Measurements from ENCODE around the gene ZPR1.

GRCh38 chr11:116733969-116734508 lies 53.8 kb downstream of the ZPR1 start:
- no peak for TF ChIP-seq CTCF (IDR thresholded peaks at IDR 0.05; ENCODE audit: poor library complexity, severe bottlenecking)
- no peak for TF ChIP-seq RAD21 (conservative IDR thresholded peaks at IDR 0.05)
- TF ChIP-seq EP300 (conservative IDR thresholded peaks at IDR 0.05; ENCODE audit: poor library complexity, severe bottlenecking): no peak
- TF ChIP-seq POLR2AphosphoS5 (IDR thresholded peaks at IDR 0.05): no peak
- TF ChIP-seq SMC3 (conservative IDR thresholded peaks at IDR 0.05; ENCODE audit: poor library complexity): no peak
- TF ChIP-seq MXI1 (conservative IDR thresholded peaks at IDR 0.05; ENCODE audit: poor library complexity, severe bottlenecking): no peak
- no peak for TF ChIP-seq TAF1 (IDR thresholded peaks at IDR 0.05; ENCODE audit: low read depth)
- no peak for TF ChIP-seq EZH2 (IDR thresholded peaks at IDR 0.05; ENCODE audit: borderline replicate concordance, insufficient read depth, low read length, poor library complexity, severe bottlenecking)
- TF ChIP-seq REST (IDR thresholded peaks at IDR 0.05; ENCODE audit: borderline replicate concordance): no peak
